Endothelial cell of umbilical vein (primary cell): Measurements from ENCODE around the gene MAN2A1. TPM values are rescaled to one million over a fixed set of nuclear protein-coding genes. Genes with fewer than 3 reads are reported as not detected.

Source experiments
- BruUV-seq: library from RNA; stranded (reverse); fragments of 400-500 nt; replicated peaks from 2 replicates; lab custom pipeline; 2021; lab: Mats Ljungman, UMichigan
- CTCF ChIA-PET: fragments of 300-600, 350-600 bp; sonication (Branson Sonifier 250); formaldehyde crosslinking; loops from one replicate; lab custom pipeline; 2021; ENCODE audit warnings: antibody characterized with exemption, inconsistent platforms; lab: Charles Lee
- POLR2A ChIA-PET: fragments of 300-600, 350-600 bp; sonication (Branson Sonifier 250); formaldehyde crosslinking; loops from one replicate; lab custom pipeline; 2021; ENCODE audit warnings: antibody characterized with exemption, inconsistent platforms; lab: Charles Lee
- DNase-seq: peaks from one replicate; pipeline ENCODE4 v3.0.0-alpha.2; 2011; ENCODE audit warnings: low read depth, low spot score
- FAIRE-seq: peaks from 2 replicates; lab custom pipeline; 2011; peaks lifted over from hg19 to GRCh38; lab: Jason Lieb, UNC
- H2AFZ ChIP-seq: 2 replicates; pipeline ENCODE4 v1.6.0; 2012; ENCODE audit warnings: low read depth, low read length, control low read depth, inconsistent platforms
- H3K27ac ChIP-seq: 2 replicates; pipeline ENCODE4 v1.5.1; 2011; ENCODE audit warnings: low read depth, mild to moderate bottlenecking, control low read depth, low read length, moderate library complexity; ENCODE audit not compliant: insufficient read depth
- H3K27me3 ChIP-seq, 2 experiments: 2 replicates each; pipeline versions ENCODE4 v1.6.0 to v1.6.1; 2011; ENCODE audit warnings: low read length in 2 of 2, mixed read lengths in 1 of 2; ENCODE audit not compliant: control insufficient read depth in 2 of 2, insufficient read depth in 2 of 2
- H3K36me3 ChIP-seq, 2 experiments: 2 replicates in 1 of 2; 3 replicates in 1 of 2; pipeline ENCODE4 v1.5.1; 2011; ENCODE audit warnings: low read length in 2 of 2, mild to moderate bottlenecking in 1 of 2, moderate library complexity in 1 of 2; ENCODE audit not compliant: control insufficient read depth in 2 of 2, insufficient read depth in 2 of 2; ENCODE audit errors: extremely low read depth in 1 of 2
- H3K4me1 ChIP-seq: 3 replicates; pipeline ENCODE4 v1.5.1; 2011; ENCODE audit warnings: mild to moderate bottlenecking, low read length; ENCODE audit not compliant: control insufficient read depth, insufficient read depth; ENCODE audit errors: extremely low read depth
- H3K4me2 ChIP-seq: 2 replicates; pipeline ENCODE4 v1.6.1; 2011; ENCODE audit warnings: low read length, control low read depth, mixed read lengths; ENCODE audit not compliant: insufficient read depth
- H3K4me3 ChIP-seq, 3 experiments: fragments of 200-600 bp in 1 of 3; sonication (generic), shearing (Covaris generic) in 1 of 3; replicated peaks in 1 of 3; 2 replicates each; pipeline ENCODE4 v1.5.1; 2011 to 2016; ENCODE audit warnings: control low read depth in 3 of 3, low read length in 3 of 3, mild to moderate bottlenecking in 2 of 3, inconsistent platforms in 1 of 3, low read depth in 1 of 3, moderate library complexity in 1 of 3; ENCODE audit not compliant: insufficient read depth in 1 of 3
- H3K79me2 ChIP-seq: 2 replicates; pipeline ENCODE4 v1.6.0; 2012; ENCODE audit warnings: low read length, inconsistent platforms; ENCODE audit not compliant: control insufficient read depth, insufficient read depth
- H3K9ac ChIP-seq: replicated peaks from 2 replicates; pipeline ENCODE3; 2011; ENCODE audit warnings: low read length, control low read depth; ENCODE audit not compliant: insufficient read depth; ENCODE audit errors: extremely low read depth
- H3K9me1 ChIP-seq: replicated peaks from 3 replicates; pipeline ENCODE4 v1.6.0; 2011; ENCODE audit warnings: mild to moderate bottlenecking, low read length; ENCODE audit not compliant: control insufficient read depth, insufficient read depth; ENCODE audit errors: extremely low read depth
- H3K9me3 ChIP-seq: replicated peaks from 2 replicates; pipeline ENCODE4 v1.5.1; 2012; ENCODE audit warnings: low read length, inconsistent platforms; ENCODE audit not compliant: control insufficient read depth, insufficient read depth
- H4K20me1 ChIP-seq: replicated peaks from 2 replicates; pipeline ENCODE3; 2011; ENCODE audit warnings: mild to moderate bottlenecking, low read length; ENCODE audit not compliant: control insufficient read depth, insufficient read depth; ENCODE audit errors: extremely low read depth
- CTCF ChIP-seq, 2 donors: IDR thresholded peaks; 1 replicate in 1 of 2; 2 replicates in 1 of 2; pipeline ENCODE4 v1.5.1; 2011; ENCODE audit warnings: low read length in 2 of 2, mild to moderate bottlenecking in 2 of 2, moderate library complexity in 2 of 2, control low read depth in 1 of 2, inconsistent platforms in 1 of 2, low read depth in 1 of 2; ENCODE audit not compliant: insufficient read depth in 1 of 2; ENCODE audit errors: extremely low read depth in 1 of 2
- EZH2 ChIP-seq: IDR thresholded peaks from 2 replicates; pipeline ENCODE4 v1.6.1; 2012; ENCODE audit warnings: borderline replicate concordance, low read depth, mild to moderate bottlenecking, moderate library complexity, low read length, inconsistent platforms; ENCODE audit not compliant: severe bottlenecking
- FOS ChIP-seq: IDR thresholded peaks from 2 replicates; pipeline ENCODE4 v1.6.1; 2011; ENCODE audit warnings: mild to moderate bottlenecking, low read length, moderate library complexity, borderline replicate concordance; ENCODE audit not compliant: insufficient read depth
- GATA2 ChIP-seq: IDR thresholded peaks from 2 replicates; pipeline ENCODE4 v1.7.0; 2011; ENCODE audit warnings: low read depth, mild to moderate bottlenecking, moderate library complexity, mixed read lengths, low read length; ENCODE audit not compliant: insufficient read length, insufficient read depth
- JUN ChIP-seq: IDR thresholded peaks from 2 replicates; pipeline ENCODE4 v1.6.1; 2011; ENCODE audit warnings: borderline replicate concordance, low read depth; ENCODE audit not compliant: insufficient read length, insufficient read depth
- MYC ChIP-seq: IDR thresholded peaks from one replicate; pipeline ENCODE4 v1.6.1; 2011; ENCODE audit warnings: mild to moderate bottlenecking, low read depth, low read length
- POLR2A ChIP-seq: IDR thresholded peaks from 2 replicates; pipeline ENCODE4 v1.6.1; 2012; ENCODE audit warnings: low read depth, mild to moderate bottlenecking, control low read depth, low read length
- POLR2AphosphoS5 ChIP-seq: IDR thresholded peaks from 2 replicates; pipeline ENCODE4 v1.6.1; 2012; ENCODE audit warnings: low read depth, mild to moderate bottlenecking, control low read depth, low read length, moderate library complexity; ENCODE audit not compliant: insufficient read depth
- dilution Hi-C: fragments of 300-500 bp; cut with MboI; formaldehyde crosslinking; loops from one replicate; pipeline ENCODE4 v1.15.0; 2019; ENCODE audit warnings: low sequenced_read_pairs; ENCODE audit not compliant: extremely low pct_ligation_motif_present
- intact Hi-C: fragments of 100-400 bp; cut with micrococcal nuclease; formaldehyde crosslinking; loops from one replicate; pipeline ENCODE4 v1.10.0; 2022
- polyA plus RNA-seq, 4 experiments: library from polyadenylated mRNA; depleted of rRNA in 3 of 4; stranded (reverse) in 3 of 4; unstranded in 1 of 4; fragments of >200 nt; gene quantifications; 2 replicates each; pipeline versions ENCODE4 v1.2.1 to v1.2.3, GENCODE V29; 2011 to 2012; ENCODE audit warnings: missing spikeins in 1 of 4
- total RNA-seq: library from RNA; stranded (reverse); gene quantifications from 2 replicates; pipeline ENCODE4 v1.2.3, GENCODE V29; 2021
- TF ChIP-seq, protein P1 (sequence below): IDR thresholded peaks from 2 replicates; pipeline ENCODE4 v1.6.1; 2011; ENCODE audit not compliant: insufficient read depth, insufficient read length

The MAN2A1 gene
- total and polyA plus RNA-seq, 2 donors (not counting 3 experiments of a cell fraction or from before 2014, with no cell fraction given) = 20.8 to 54.8 TPM

DNA sequence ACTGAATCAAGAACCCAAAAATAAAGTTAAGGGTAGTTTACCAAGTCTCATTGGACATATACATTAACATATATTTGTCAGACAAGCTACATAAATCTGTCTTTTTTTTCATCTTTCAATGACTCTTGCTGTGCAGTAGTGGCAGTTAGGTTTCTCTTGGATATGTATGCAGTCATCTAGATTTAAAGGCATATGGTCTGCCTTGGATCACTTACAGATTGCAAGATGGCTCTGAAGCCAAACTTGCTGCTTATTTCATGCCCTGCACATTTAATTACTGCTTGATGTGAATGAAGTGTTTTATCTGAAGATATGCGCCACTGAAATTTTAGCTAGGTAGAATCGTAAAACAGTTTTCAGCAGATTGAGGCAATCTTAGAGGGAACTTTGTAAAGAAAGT, 18.6 kb upstream of the MAN2A1 start:
- BruUV-seq = no TSS peak
- Histone ChIP-seq H3K9me3 (no peaks in the 10 kb centered on the region), H3K36me3 (no peaks in the 10 kb centered on the region), H3K79me2 (no peaks in the 10 kb centered on the region), H3K27ac (no peak overlapping the region), H2AFZ (no peak overlapping the region), H3K9ac (no peak overlapping the region), H3K4me1 (peaks cover 17% of the 10 kb centered on the region), H3K27me3 (peaks cover 2 to 3% of the 10 kb centered on the region in 2 experiments), H3K4me3 (no peak overlapping the region), H3K4me2 (no peak overlapping the region), H3K9me1 (no peaks in the 10 kb centered on the region), H4K20me1 (no peaks in the 10 kb centered on the region)
- dilution Hi-C loops (no loop called here), intact Hi-C loops (no loop called here)
- ChIA-PET CTCF (no interaction called here), POLR2A (no interaction called here)
- TF ChIP-seq GATA2 (no peak), POLR2A (no peak), CTCF (IDR thresholded peaks at IDR 0.05; ENCODE audit: extremely low read depth in 1 of 2, insufficient read depth in 1 of 2, low read depth in 1 of 2, low read length in 2 of 2) (no peak), JUN (no peak), MYC (no peak), FOS (no peak), EZH2 (no peak), POLR2AphosphoS5 (no peak)
- TF ChIP-seq, protein P1, sequence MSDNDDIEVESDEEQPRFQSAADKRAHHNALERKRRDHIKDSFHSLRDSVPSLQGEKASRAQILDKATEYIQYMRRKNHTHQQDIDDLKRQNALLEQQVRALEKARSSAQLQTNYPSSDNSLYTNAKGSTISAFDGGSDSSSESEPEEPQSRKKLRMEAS = no peak
- DNase-seq (no peak), FAIRE-seq (no peak)
